ENCODE measurements around the gene MAP3K6. TPM values are rescaled to one million over a fixed set of nuclear protein-coding genes. Genes with fewer than 3 reads are reported as not detected.

Gene MAP3K6
- total and polyA plus RNA-seq, 7 experiments from 2014 or later, result 5.9 to 17.0 (median 14.2) TPM

DNA sequence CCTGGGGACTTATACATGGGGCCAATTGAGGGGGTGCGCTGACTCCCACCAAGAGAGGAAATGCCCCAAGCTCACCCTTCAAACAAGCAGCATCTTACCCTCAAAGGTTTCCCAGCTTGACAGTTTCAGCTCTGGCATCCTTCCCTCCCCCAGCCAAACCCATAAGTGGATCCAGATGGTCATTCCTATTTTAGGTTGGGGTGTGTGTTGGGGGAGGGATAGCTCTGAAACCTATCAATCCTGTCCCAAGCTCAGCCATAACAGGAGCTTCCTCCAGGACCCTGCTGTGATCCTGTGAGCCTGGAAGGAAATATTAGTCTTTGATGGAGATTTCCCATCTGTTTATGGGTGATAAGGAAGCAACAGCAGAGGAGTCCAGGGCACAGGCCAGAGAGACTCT, 48.2 kb downstream of the MAP3K6 start:
- ATAC-seq (no peak), DNase-seq (no peak)
- Histone ChIP-seq H3K4me1 (ENCODE audit: control insufficient read depth in 2 of 2, insufficient read depth in 2 of 2, low read length in 2 of 2) (peaks cover 14 to 16% of the 10 kb centered on the region in 2 donors), H3K36me3 (ENCODE audit: control insufficient read depth in 2 of 3, insufficient read depth in 3 of 3, low read length in 3 of 3) (peaks cover 0 to 5% (median 0%) of the 10 kb centered on the region in 3 experiments), H3K9me3 (ENCODE audit: control insufficient read depth in 2 of 3, low read length in 3 of 3) (no peaks in the 10 kb centered on the region), H3K4me3 (ENCODE audit: low read length) (no peak overlapping the region), H3K27me3 (ENCODE audit: control insufficient read depth in 2 of 2, insufficient read depth in 2 of 2, low read length in 2 of 2) (no peaks in the 10 kb centered on the region), H3K27ac (ENCODE audit: low read depth, low read length) (no peak overlapping the region)
- peaks cover 4 to 28% (median 23%) of the 10 kb centered on the region in 7 donors for H3K4me1 Mint-ChIP-seq
- ChIA-PET CTCF (interaction anchor here (0.6 kb wide), 1 partner anchor 21 kb away, joined by 5 read pairs; no protein-coding TSS in a partner anchor), POLR2A (no interaction called here)
- peaks cover 0 to 6% (median 4%) of the 10 kb centered on the region in 5 donors for H3K27me3 Mint-ChIP-seq
- H3K4me3 Mint-ChIP-seq, result no peak overlapping the region
- H3K27ac Mint-ChIP-seq, result peak overlapping the region in 1 of 9 donors; percentile 55
- intact Hi-C loops (cut with micrococcal nuclease), result no loop called here
- no peaks in the 10 kb centered on the region for H3K9me3 Mint-ChIP-seq
- H3K36me3 Mint-ChIP-seq, result peaks cover 0 to under 1% (median 0%) of the 10 kb centered on the region in 5 donors

- Mint-ChIP-seq H3K4me3 (no peak overlapping the region), H3K27me3 (peaks cover 0 to 8% (median 4%) of the 10 kb centered on the region in 5 donors), H3K36me3 (no peaks in the 10 kb centered on the region), H3K9me3 (no peaks in the 10 kb centered on the region), H3K4me1 (peaks cover 3 to 23% (median 19%) of the 10 kb centered on the region in 7 donors), H3K27ac (peak overlapping the region in 1 of 9 donors; percentile 55)
- no peaks in the 10 kb centered on the region for H3K9me3 ChIP-seq (ENCODE audit: control insufficient read depth in 2 of 3, low read length in 3 of 3)
- H3K27ac ChIP-seq (ENCODE audit: low read depth, low read length), result no peak overlapping the region
- POLR2A ChIA-PET, result interaction anchor here (1.0 kb wide), 1 partner anchor 23 kb away, joined by 3 read pairs; no protein-coding TSS in a partner anchor
- H3K36me3 ChIP-seq (ENCODE audit: control insufficient read depth in 2 of 3, insufficient read depth in 3 of 3, low read length in 3 of 3), result peaks cover 0 to 5% (median 0%) of the 10 kb centered on the region in 3 experiments
- no peaks in the 10 kb centered on the region for H3K27me3 ChIP-seq (ENCODE audit: control insufficient read depth in 2 of 2, insufficient read depth in 2 of 2, low read length in 2 of 2)
- DNase-seq (no peak), ATAC-seq (no peak)
- CTCF ChIA-PET, result no interaction called here
- no peak overlapping the region for H3K4me3 ChIP-seq (ENCODE audit: low read length)
- peaks cover 9 to 11% of the 10 kb centered on the region in 2 donors for H3K4me1 ChIP-seq (ENCODE audit: control insufficient read depth in 2 of 2, insufficient read depth in 2 of 2, low read length in 2 of 2)
- intact Hi-C loops (cut with micrococcal nuclease), result no loop called here
These were observed 48.6 kb downstream of the MAP3K6 start for GRCh38 chr1:27318136-27318535.

DNA sequence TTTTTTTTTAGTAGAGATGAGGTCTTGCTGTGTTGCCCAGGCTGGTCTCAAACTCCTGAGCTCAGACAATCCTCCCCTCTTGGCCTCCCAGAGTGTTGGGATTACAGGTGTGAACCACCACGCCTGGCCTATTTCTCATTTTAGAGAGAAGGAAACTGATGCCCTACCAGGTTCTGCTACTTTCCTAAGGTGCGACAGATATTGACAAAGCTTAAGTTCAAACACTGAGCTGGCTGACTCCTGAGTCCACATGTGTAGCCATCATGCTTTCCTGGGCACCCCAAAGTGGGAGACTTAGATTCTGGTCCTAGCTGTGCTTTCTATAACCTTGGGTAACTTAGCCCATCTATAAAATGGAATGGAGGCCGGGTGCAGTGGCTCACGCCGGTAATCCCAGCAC, 49.9 kb downstream of the MAP3K6 start:
- Mint-ChIP-seq H3K4me3 (no peak overlapping the region), H3K9me3 (no peaks in the 10 kb centered on the region), H3K27me3 (peaks cover 0 to 11% (median 4%) of the 10 kb centered on the region in 5 donors), H3K36me3 (no peaks in the 10 kb centered on the region), H3K4me1 (peaks cover 3 to 13% (median 8%) of the 10 kb centered on the region in 7 donors), H3K27ac (no peak overlapping the region)
- H3K4me1 ChIP-seq (ENCODE audit: control insufficient read depth in 2 of 2, insufficient read depth in 2 of 2, low read length in 2 of 2), result peaks cover 5 to 6% of the 10 kb centered on the region in 2 donors
- no peak for ATAC-seq
- intact Hi-C loops (cut with micrococcal nuclease), result no loop called here
- no peaks in the 10 kb centered on the region for H3K9me3 ChIP-seq (ENCODE audit: control insufficient read depth in 2 of 3, low read length in 3 of 3)
- H3K4me3 ChIP-seq (ENCODE audit: low read length), result no peak overlapping the region
- no peaks in the 10 kb centered on the region for H3K27me3 ChIP-seq (ENCODE audit: control insufficient read depth in 2 of 2, insufficient read depth in 2 of 2, low read length in 2 of 2)
- H3K36me3 ChIP-seq (ENCODE audit: control insufficient read depth in 2 of 3, insufficient read depth in 3 of 3, low read length in 3 of 3), result no peaks in the 10 kb centered on the region
- no peak for DNase-seq
- ChIA-PET POLR2A (interaction anchor here (0.5 kb wide), 1 partner anchor 219 kb away, joined by 3 read pairs; no protein-coding TSS in a partner anchor), CTCF (interaction anchor here (0.6 to 1.3 kb wide), 3 partner anchors 16 to 354 kb away, joined by 3 read pairs; no protein-coding TSS in a partner anchor)
- no peak overlapping the region for H3K27ac ChIP-seq (ENCODE audit: low read depth, low read length)

- ChIA-PET CTCF (interaction anchor here (0.6 to 1.1 kb wide), 3 partner anchors 41 to 77 kb away, joined by 3 to 4 read pairs (median 3); no protein-coding TSS in a partner anchor), POLR2A (interaction anchor here (0.6 kb wide), 2 partner anchors 215 to 326 kb away, joined by 3 read pairs; no protein-coding TSS in a partner anchor)
- no peak for DNase-seq
- no peaks in the 10 kb centered on the region for H3K36me3 ChIP-seq (ENCODE audit: control insufficient read depth in 2 of 3, insufficient read depth in 3 of 3, low read length in 3 of 3)
- Mint-ChIP-seq H3K4me3 (no peak overlapping the region), H3K4me1 (peaks cover 0 to 5% (median 0%) of the 10 kb centered on the region in 7 donors), H3K36me3 (no peaks in the 10 kb centered on the region), H3K27ac (no peak overlapping the region), H3K9me3 (no peaks in the 10 kb centered on the region), H3K27me3 (peaks cover 0 to 11% (median 2%) of the 10 kb centered on the region in 5 donors)
- no peaks in the 10 kb centered on the region for H3K4me1 ChIP-seq (ENCODE audit: control insufficient read depth in 2 of 2, insufficient read depth in 2 of 2, low read length in 2 of 2)
- intact Hi-C loops (cut with micrococcal nuclease), result no loop called here
- H3K9me3 ChIP-seq (ENCODE audit: control insufficient read depth in 2 of 3, low read length in 3 of 3), result no peaks in the 10 kb centered on the region
- H3K27ac ChIP-seq (ENCODE audit: low read depth, low read length), result no peak overlapping the region
- H3K4me3 ChIP-seq (ENCODE audit: low read length), result no peak overlapping the region
- no peaks in the 10 kb centered on the region for H3K27me3 ChIP-seq (ENCODE audit: control insufficient read depth in 2 of 2, insufficient read depth in 2 of 2, low read length in 2 of 2)
- no peak for ATAC-seq
These were observed 52.0 kb downstream of the MAP3K6 start for GRCh38 chr1:27314737-27315136.

DNA sequence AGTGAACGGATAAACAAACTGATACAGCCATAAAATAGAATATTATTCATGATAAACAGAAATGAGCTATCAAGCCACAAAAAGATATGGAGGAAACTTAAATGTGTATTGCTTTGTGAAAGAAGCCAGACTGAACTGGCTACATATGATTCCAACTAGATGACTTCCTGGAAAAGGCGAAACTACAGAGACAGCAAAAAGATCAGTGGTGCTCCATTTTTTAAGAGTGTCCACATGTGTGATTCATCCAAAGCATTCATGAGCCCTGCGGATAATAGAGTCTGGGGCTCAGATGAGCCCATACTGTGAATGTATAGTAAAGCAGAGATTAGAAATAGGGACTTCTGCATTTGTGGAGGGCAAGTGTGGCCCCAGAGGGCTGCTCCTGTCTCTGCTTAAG, 52.6 kb downstream of the MAP3K6 start:
- POLR2A ChIA-PET, result interaction anchor here (0.6 to 1.4 kb wide), 3 partner anchors 10 to 216 kb away, joined by 3 to 8 read pairs (median 3); no protein-coding TSS in a partner anchor
- Mint-ChIP-seq H3K4me1 (peaks cover 0 to 5% (median 0%) of the 10 kb centered on the region in 7 donors), H3K4me3 (no peak overlapping the region), H3K36me3 (no peaks in the 10 kb centered on the region), H3K27ac (peak overlapping the region in 3 of 9 donors; percentile 43 to 64 (median 47)), H3K9me3 (no peaks in the 10 kb centered on the region), H3K27me3 (peaks cover 0 to 11% (median 0%) of the 10 kb centered on the region in 5 donors)
- Histone ChIP-seq H3K4me1 (ENCODE audit: control insufficient read depth in 2 of 2, insufficient read depth in 2 of 2, low read length in 2 of 2) (no peaks in the 10 kb centered on the region), H3K9me3 (ENCODE audit: control insufficient read depth in 2 of 3, low read length in 3 of 3) (no peaks in the 10 kb centered on the region), H3K27me3 (ENCODE audit: control insufficient read depth in 2 of 2, insufficient read depth in 2 of 2, low read length in 2 of 2) (no peaks in the 10 kb centered on the region), H3K27ac (ENCODE audit: low read depth, low read length) (no peak overlapping the region), H3K4me3 (ENCODE audit: low read length) (no peak overlapping the region), H3K36me3 (ENCODE audit: control insufficient read depth in 2 of 3, insufficient read depth in 3 of 3, low read length in 3 of 3) (no peaks in the 10 kb centered on the region)
- intact Hi-C loops (cut with micrococcal nuclease), result no loop called here
- no peak for ATAC-seq
- DNase-seq, result no peak
- CTCF ChIA-PET, result interaction anchor here (0.6 to 1.7 kb wide), 6 partner anchors 14 to 69 kb away, joined by 3 to 12 read pairs (median 3); partner anchors contain the start of gene CD164L2

DNA sequence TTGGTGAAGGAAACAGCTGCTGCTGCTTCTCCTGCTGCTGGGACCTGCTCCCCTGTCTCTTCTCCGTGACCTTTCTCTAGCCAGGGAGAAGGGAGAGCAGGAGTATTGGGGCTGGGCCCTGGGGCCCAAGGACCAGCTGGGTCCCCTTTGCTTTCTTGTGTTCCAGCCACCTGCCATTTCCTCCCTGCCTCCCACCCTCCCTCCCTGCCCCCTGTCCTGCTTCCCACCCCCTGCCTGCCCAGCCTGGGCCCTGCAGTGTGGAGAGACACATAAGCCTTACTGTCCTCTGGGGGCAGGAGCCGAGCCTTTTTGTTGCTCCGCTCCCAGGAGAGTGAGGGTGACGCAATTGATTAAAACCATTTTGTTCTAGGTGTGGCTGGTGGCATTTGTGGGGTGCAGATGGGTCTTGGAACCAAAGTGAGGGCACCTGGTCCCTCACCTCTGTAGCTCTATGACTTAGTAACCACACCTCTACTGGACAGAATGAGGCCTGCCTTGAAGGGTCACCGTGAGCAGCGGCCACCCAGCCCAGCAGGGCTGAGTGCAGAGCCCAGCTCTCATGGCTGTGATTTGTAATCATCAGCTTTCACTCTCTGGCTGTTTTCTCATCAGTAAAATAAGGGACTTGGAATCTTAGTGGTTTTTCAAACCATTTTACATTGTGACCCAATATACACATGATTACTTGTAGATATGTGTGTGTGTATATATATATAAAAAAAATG, 58.7 kb downstream of the MAP3K6 start:
- Histone ChIP-seq H3K36me3 (ENCODE audit: control insufficient read depth in 2 of 3, insufficient read depth in 3 of 3, low read length in 3 of 3) (peaks cover 0 to 40% (median 0%) of the 10 kb centered on the region in 3 experiments), H3K4me3 (ENCODE audit: low read length) (no peak overlapping the region), H3K27me3 (ENCODE audit: control insufficient read depth in 2 of 2, insufficient read depth in 2 of 2, low read length in 2 of 2) (no peaks in the 10 kb centered on the region), H3K27ac (ENCODE audit: low read depth, low read length) (no peak overlapping the region), H3K9me3 (ENCODE audit: control insufficient read depth in 2 of 3, low read length in 3 of 3) (no peaks in the 10 kb centered on the region), H3K4me1 (ENCODE audit: control insufficient read depth in 2 of 2, insufficient read depth in 2 of 2, low read length in 2 of 2) (no peaks in the 10 kb centered on the region)
- peaks cover 0 to 11% (median 2%) of the 10 kb centered on the region in 5 donors for H3K36me3 Mint-ChIP-seq
- ChIA-PET CTCF (interaction anchor here (1.1 to 3.1 kb wide), 5 partner anchors 11 to 210 kb away, joined by 3 to 15 read pairs (median 3); no protein-coding TSS in a partner anchor), POLR2A (interaction anchor here (0.6 to 2.6 kb wide), 2 partner anchors 18 to 159 kb away, joined by 3 to 10 read pairs; no protein-coding TSS in a partner anchor)
- no peak overlapping the region for H3K4me3 Mint-ChIP-seq
- intact Hi-C loops (cut with micrococcal nuclease), result no loop called here
- H3K9me3 Mint-ChIP-seq, result no peaks in the 10 kb centered on the region
- H3K4me1 Mint-ChIP-seq, result peaks cover 0 to 2% (median 0%) of the 10 kb centered on the region in 7 donors
- H3K27ac Mint-ChIP-seq, result peak overlapping the region in 1 of 9 donors; percentile 34
- ATAC-seq (no peak), DNase-seq (no peak)
- H3K27me3 Mint-ChIP-seq, result peaks cover 0 to 3% (median 0%) of the 10 kb centered on the region in 5 donors
